ENCODE measurements around the gene LGI1. TPM values are rescaled to one million over a fixed set of nuclear protein-coding genes. Genes with fewer than 3 reads are reported as not detected.

The LGI1 gene
- total and polyA plus RNA-seq, 3 experiments from 2014 or later, result not detected

DNA sequence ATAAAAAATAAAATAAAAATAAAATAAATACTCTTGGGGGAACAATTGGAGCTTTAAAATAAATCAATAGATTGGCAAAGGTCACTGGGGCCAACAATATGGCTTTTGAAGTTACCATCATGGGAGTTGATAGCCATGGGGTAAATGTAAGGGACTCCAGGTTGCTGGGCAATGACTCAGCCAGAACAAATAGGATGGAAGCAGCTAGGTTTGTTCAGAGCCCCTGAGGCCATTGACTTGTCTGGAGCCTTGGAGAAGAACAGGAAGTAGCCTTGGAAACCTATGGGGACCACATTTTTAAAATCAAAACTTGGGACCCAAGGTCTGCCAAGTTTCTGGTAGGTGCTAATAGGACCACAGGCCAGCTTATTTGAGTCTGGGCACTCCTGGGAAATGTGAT is 35.2 kb upstream of the LGI1 start:
- Histone ChIP-seq H3K27ac (ENCODE audit: low read depth, low read length) (no peak overlapping the region), H3K9me3 (ENCODE audit: low read length) (no peaks in the 10 kb centered on the region), H3K4me3 (ENCODE audit: low read length) (no peak overlapping the region), H3K4me1 (ENCODE audit: insufficient read depth, low read length) (no peaks in the 10 kb centered on the region), H3K27me3 (ENCODE audit: insufficient read depth, low read length, poor library complexity, severe bottlenecking) (peaks cover 9% of the 10 kb centered on the region), H3K36me3 (ENCODE audit: insufficient read depth, low read length) (no peaks in the 10 kb centered on the region)
- Mint-ChIP-seq H3K27me3 (peaks cover 12 to 52% of the 10 kb centered on the region in 2 donors), H3K9me3 (no peaks in the 10 kb centered on the region), H3K4me3 (no peak overlapping the region), H3K36me3 (no peaks in the 10 kb centered on the region), H3K27ac (no peak overlapping the region), H3K4me1 (no peaks in the 10 kb centered on the region)
- ChIA-PET POLR2A (no interaction called here), CTCF (no interaction called here)
- no peak for DNase-seq

DNA sequence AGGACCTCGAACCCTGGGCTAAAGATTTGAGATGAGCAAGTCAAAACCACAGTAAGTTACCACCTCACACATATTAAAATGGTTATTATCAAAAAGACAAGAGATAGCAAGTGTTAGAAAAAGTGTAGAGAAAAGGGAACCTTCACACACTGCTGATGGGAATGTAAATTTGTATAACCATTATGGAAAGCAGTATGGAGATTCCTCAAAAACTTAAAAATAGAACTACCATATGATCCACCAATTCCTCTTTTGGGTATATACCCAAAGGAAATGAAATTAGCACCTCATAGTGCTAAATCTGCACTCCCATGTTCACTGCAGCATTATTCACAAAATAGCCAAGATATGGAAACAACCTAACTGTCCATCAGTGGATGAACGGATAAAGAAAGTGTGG is 34.6 kb upstream of the LGI1 start:
- Mint-ChIP-seq H3K4me1 (no peaks in the 10 kb centered on the region), H3K9me3 (no peaks in the 10 kb centered on the region), H3K27ac (no peak overlapping the region), H3K4me3 (no peak overlapping the region), H3K27me3 (peaks cover 12 to 57% of the 10 kb centered on the region in 2 donors), H3K36me3 (no peaks in the 10 kb centered on the region)
- Histone ChIP-seq H3K4me3 (ENCODE audit: low read length) (no peak overlapping the region), H3K4me1 (ENCODE audit: insufficient read depth, low read length) (no peaks in the 10 kb centered on the region), H3K36me3 (ENCODE audit: insufficient read depth, low read length) (no peaks in the 10 kb centered on the region), H3K27me3 (ENCODE audit: insufficient read depth, low read length, poor library complexity, severe bottlenecking) (peaks cover 9% of the 10 kb centered on the region), H3K9me3 (ENCODE audit: low read length) (no peaks in the 10 kb centered on the region), H3K27ac (ENCODE audit: low read depth, low read length) (no peak overlapping the region)
- POLR2A ChIA-PET, result no interaction called here
- no peak for DNase-seq
- CTCF ChIA-PET, result no interaction called here

DNA sequence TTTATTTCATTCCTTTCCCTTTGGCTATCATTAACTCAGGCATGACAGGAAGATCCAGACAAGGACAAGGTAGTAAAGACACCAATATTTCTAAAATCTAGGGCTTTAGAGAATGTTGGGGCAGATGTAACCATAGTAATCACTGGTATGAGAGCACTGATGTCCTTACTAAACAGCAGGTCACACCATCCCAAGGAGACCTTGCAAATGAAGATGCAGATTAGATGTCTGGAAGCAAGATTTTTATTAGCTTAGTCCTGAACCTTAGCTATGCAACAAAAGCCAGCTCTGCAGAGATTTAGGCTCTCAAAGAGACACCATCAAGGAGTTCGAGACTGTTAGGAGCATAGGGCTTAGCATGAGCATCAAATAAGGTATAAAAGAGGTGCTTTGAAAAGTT is 31.7 kb upstream of the LGI1 start:
- Histone ChIP-seq H3K36me3 (ENCODE audit: insufficient read depth, low read length) (no peaks in the 10 kb centered on the region), H3K4me3 (ENCODE audit: low read length) (no peak overlapping the region), H3K9me3 (ENCODE audit: low read length) (no peaks in the 10 kb centered on the region), H3K4me1 (ENCODE audit: insufficient read depth, low read length) (no peaks in the 10 kb centered on the region), H3K27me3 (ENCODE audit: insufficient read depth, low read length, poor library complexity, severe bottlenecking) (peaks cover 9% of the 10 kb centered on the region), H3K27ac (ENCODE audit: low read depth, low read length) (no peak overlapping the region)
- Mint-ChIP-seq H3K9me3 (no peaks in the 10 kb centered on the region), H3K4me1 (no peaks in the 10 kb centered on the region), H3K27me3 (peaks cover 21 to 63% of the 10 kb centered on the region in 2 donors), H3K27ac (no peak overlapping the region), H3K36me3 (no peaks in the 10 kb centered on the region), H3K4me3 (no peak overlapping the region)
- ChIA-PET POLR2A (no interaction called here), CTCF (interaction anchor here (0.5 kb wide), 1 partner anchor 32 kb away, joined by 3 read pairs; no protein-coding TSS in a partner anchor)
- no peak for DNase-seq

DNA sequence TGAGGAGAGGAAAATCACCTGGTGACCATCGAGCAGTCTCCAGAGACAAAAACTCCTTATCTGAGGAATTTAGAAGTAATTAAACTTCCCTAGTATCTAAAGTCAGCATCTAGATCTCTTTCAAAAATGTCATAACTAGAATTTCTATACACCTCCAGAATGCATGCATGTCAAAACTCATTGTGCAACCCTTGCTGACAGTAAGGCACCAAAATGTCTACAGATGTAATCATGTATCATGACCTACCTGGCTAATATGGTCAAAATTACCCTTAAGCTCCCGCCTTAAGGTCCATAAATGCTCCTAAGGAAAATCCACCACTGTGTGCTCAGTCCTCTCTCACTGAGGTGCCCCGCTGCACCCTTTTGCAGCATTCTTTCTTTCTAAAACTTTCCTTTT is 16.4 kb upstream of the LGI1 start:
- Mint-ChIP-seq H3K9me3 (no peaks in the 10 kb centered on the region), H3K27ac (no peak overlapping the region), H3K4me3 (no peak overlapping the region), H3K36me3 (no peaks in the 10 kb centered on the region), H3K4me1 (peaks cover 0 to 1% (median 0%) of the 10 kb centered on the region in 3 donors), H3K27me3 (peaks cover 7 to 12% of the 10 kb centered on the region in 2 donors)
- no peak for DNase-seq
- Histone ChIP-seq H3K36me3 (ENCODE audit: insufficient read depth, low read length) (no peaks in the 10 kb centered on the region), H3K4me3 (ENCODE audit: low read length) (no peak overlapping the region), H3K4me1 (ENCODE audit: insufficient read depth, low read length) (no peaks in the 10 kb centered on the region), H3K27me3 (ENCODE audit: insufficient read depth, low read length, poor library complexity, severe bottlenecking) (no peaks in the 10 kb centered on the region), H3K9me3 (ENCODE audit: low read length) (no peaks in the 10 kb centered on the region), H3K27ac (ENCODE audit: low read depth, low read length) (no peak overlapping the region)
- ChIA-PET POLR2A (no interaction called here), CTCF (no interaction called here)

DNA sequence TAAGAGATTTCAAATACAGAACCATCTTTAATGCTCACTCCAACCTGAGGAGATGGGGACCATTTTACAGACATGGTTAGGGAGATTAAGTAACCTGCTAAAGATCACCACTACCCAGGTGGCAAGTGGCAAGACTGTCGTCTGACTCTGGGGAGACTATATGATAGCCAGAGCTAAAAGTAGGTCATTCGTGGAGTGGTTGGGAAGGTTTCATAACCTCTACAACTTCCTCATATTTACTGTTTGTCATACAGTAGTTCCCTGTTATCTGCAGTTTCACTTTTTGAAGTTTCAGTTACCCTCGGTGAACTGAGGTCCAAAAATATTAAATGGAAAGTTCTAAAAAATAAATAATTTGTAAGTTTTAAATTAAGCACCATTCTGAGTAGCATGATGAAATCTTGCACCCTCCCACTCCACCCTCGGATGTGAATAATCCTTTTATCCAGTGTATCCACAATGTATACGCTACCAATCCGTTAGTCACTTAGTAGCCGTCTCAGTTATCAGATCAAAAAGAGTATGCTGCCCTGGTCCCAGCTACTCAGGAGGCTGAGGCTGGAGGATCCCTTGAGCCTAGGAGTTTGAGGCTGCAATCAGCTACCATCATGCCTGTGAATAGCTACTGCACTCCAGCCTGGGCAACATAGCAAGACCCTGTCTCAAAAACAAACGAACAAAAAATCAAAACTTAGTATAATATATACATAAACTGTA is 14.9 kb upstream of the LGI1 start:
- H3K4me1 ChIP-seq (ENCODE audit: insufficient read depth, low read length), result no peaks in the 10 kb centered on the region
- Mint-ChIP-seq H3K27ac (peak overlapping the region in 1 of 8 donors; percentile 43), H3K36me3 (no peaks in the 10 kb centered on the region), H3K4me1 (peaks cover 0 to 1% (median 0%) of the 10 kb centered on the region in 3 donors), H3K4me3 (no peak overlapping the region), H3K27me3 (peaks cover 10 to 12% of the 10 kb centered on the region in 2 donors), H3K9me3 (no peaks in the 10 kb centered on the region)
- H3K36me3 ChIP-seq (ENCODE audit: insufficient read depth, low read length), result no peaks in the 10 kb centered on the region
- POLR2A ChIA-PET, result no interaction called here
- DNase-seq, result no peak
- H3K9me3 ChIP-seq (ENCODE audit: low read length), result no peaks in the 10 kb centered on the region
- H3K27me3 ChIP-seq (ENCODE audit: insufficient read depth, low read length, poor library complexity, severe bottlenecking), result no peaks in the 10 kb centered on the region
- no peak overlapping the region for H3K4me3 ChIP-seq (ENCODE audit: low read length)
- CTCF ChIA-PET, result no interaction called here
- H3K27ac ChIP-seq (ENCODE audit: low read depth, low read length), result no peak overlapping the region

DNA sequence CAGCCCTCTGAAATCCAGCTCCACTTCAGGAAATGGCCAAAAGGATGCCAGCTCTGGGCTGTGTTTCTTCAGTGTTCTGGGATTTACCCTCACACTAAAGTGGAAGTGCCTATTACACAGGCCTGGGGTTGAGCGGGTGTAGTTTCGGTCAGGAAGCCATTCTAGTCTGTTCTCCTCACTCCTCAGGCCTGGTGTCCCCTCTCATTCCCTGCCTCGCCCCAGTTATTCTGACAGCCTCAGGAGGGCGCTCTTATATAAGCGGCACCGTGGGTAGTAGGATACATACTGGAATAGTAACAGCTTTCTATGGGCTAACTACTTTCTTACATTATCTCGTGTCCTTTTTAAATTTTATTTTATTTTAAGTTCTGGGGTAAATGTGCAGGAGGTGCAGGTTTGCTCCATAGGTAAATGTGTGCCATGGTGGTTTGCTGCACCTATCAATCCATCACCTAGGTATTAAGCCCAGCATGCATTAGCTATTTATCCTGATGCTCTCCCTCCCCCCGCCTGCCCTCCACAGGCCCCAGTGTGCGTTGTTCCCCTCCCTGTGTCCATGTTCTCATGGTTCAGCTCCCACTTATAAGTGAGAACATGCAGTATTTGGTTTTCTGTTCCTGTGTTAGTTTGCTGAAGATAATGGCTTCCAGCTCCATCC is 12.2 kb upstream of the LGI1 start:
- Histone ChIP-seq H3K27ac (ENCODE audit: low read depth, low read length) (no peak overlapping the region), H3K36me3 (ENCODE audit: insufficient read depth, low read length) (no peaks in the 10 kb centered on the region), H3K4me3 (ENCODE audit: low read length) (no peak overlapping the region), H3K4me1 (ENCODE audit: insufficient read depth, low read length) (no peaks in the 10 kb centered on the region), H3K9me3 (ENCODE audit: low read length) (no peaks in the 10 kb centered on the region), H3K27me3 (ENCODE audit: insufficient read depth, low read length, poor library complexity, severe bottlenecking) (no peaks in the 10 kb centered on the region)
- peaks cover 4 to 20% of the 10 kb centered on the region in 2 donors for H3K27me3 Mint-ChIP-seq
- H3K27ac Mint-ChIP-seq, result no peak overlapping the region
- ChIA-PET POLR2A (no interaction called here), CTCF (no interaction called here)
- H3K36me3 Mint-ChIP-seq, result no peaks in the 10 kb centered on the region
- no peak overlapping the region for H3K4me3 Mint-ChIP-seq
- H3K9me3 Mint-ChIP-seq, result no peaks in the 10 kb centered on the region
- no peak for DNase-seq
- H3K4me1 Mint-ChIP-seq, result peaks cover 0 to 1% (median 0%) of the 10 kb centered on the region in 3 donors

DNA sequence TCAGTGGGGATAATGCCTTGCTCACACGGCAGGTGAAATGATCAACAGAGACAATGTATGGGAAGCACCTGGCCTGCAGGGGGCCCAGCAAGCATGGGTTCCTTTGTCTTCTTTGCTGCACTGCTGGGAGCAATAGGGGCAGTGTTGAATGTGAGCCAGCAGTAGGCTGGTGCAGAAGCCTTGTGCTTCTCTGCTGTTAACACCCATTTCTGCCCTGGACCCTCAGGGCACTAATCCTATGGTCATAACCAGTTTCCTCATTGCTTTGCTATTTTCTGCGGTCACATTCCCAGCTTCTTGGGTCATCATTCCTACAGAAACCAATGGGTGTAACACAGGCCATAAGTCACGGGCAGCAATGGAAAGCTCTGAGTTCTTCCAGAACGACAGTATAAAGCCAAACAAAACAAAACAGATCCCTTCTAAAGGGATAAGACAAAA is 10.9 kb upstream of the LGI1 start:
- Histone ChIP-seq H3K9me3 (ENCODE audit: low read length) (no peaks in the 10 kb centered on the region), H3K27me3 (ENCODE audit: insufficient read depth, low read length, poor library complexity, severe bottlenecking) (no peaks in the 10 kb centered on the region), H3K36me3 (ENCODE audit: insufficient read depth, low read length) (no peaks in the 10 kb centered on the region), H3K4me1 (ENCODE audit: insufficient read depth, low read length) (no peaks in the 10 kb centered on the region), H3K27ac (ENCODE audit: low read depth, low read length) (no peak overlapping the region), H3K4me3 (ENCODE audit: low read length) (no peak overlapping the region)
- Mint-ChIP-seq H3K27me3 (peaks cover 10 to 28% of the 10 kb centered on the region in 2 donors), H3K4me1 (peaks cover 3 to 4% (median 4%) of the 10 kb centered on the region in 3 donors), H3K27ac (no peak overlapping the region), H3K4me3 (no peak overlapping the region), H3K36me3 (no peaks in the 10 kb centered on the region), H3K9me3 (no peaks in the 10 kb centered on the region)
- ChIA-PET POLR2A (no interaction called here), CTCF (no interaction called here)
- no peak for DNase-seq

DNA sequence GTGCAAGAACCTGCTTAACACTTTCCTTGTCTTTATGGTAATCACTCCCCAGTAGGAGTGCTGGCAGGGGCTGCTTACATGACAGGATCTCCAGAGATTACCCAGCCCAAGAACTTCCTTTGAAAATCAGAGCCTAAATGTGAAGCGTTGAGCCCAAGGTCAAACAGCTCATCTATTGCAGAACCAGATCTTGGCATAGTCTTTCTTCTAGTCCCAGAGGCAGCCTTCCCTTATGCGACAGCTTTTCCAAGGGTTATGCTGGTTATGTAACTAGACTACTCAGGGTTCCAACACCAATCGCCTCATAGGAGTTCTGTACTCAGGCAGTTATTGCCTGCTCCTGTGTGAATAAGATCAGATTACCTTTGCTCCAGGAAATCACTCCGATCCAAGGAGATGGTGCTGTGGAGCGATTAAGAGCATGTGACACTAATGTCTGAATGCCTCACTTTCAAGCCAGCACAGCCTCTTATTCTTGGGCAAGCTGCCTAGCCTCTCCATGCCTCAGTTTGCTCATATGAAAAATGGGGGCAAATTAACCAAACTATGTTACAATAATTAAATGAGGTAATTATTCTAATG is 8.4 kb upstream of the LGI1 start:
- no peaks in the 10 kb centered on the region for H3K9me3 Mint-ChIP-seq
- no peaks in the 10 kb centered on the region for H3K9me3 ChIP-seq (ENCODE audit: low read length)
- H3K4me1 Mint-ChIP-seq, result peaks cover 6 to 10% (median 10%) of the 10 kb centered on the region in 3 donors
- H3K27me3 Mint-ChIP-seq, result peaks cover 8 to 23% of the 10 kb centered on the region in 2 donors
- POLR2A ChIA-PET, result no interaction called here
- H3K4me1 ChIP-seq (ENCODE audit: insufficient read depth, low read length), result no peaks in the 10 kb centered on the region
- H3K36me3 ChIP-seq (ENCODE audit: insufficient read depth, low read length), result no peaks in the 10 kb centered on the region
- no peak overlapping the region for H3K4me3 Mint-ChIP-seq
- no peak for DNase-seq
- no peak overlapping the region for H3K27ac Mint-ChIP-seq
- no peaks in the 10 kb centered on the region for H3K27me3 ChIP-seq (ENCODE audit: insufficient read depth, low read length, poor library complexity, severe bottlenecking)
- no peaks in the 10 kb centered on the region for H3K36me3 Mint-ChIP-seq
- no peak overlapping the region for H3K27ac ChIP-seq (ENCODE audit: low read depth, low read length)
- CTCF ChIA-PET, result interaction anchor here (0.8 kb wide), 1 partner anchor 48 kb away, joined by 4 read pairs; no protein-coding TSS in a partner anchor
- no peak overlapping the region for H3K4me3 ChIP-seq (ENCODE audit: low read length)
